Hindlimb muscle (tissue), 1 donor: ENCODE data around the gene CLCN5. TPM values are rescaled to one million over a fixed set of nuclear protein-coding genes. Genes with fewer than 3 reads are reported as not detected.
"Not testable (repeated sequence)": the region's sequence is repeated elsewhere in the genome, so short reads cannot be mapped to it uniquely, and the experiment has no call there.

Source experiments
- DNase-seq: peaks from one replicate; pipeline ENCODE4 v3.0.0-alpha.2; 2013
- polyA plus RNA-seq: library from polyadenylated mRNA; unstranded; fragments of 120-200 nt; gene quantifications from one replicate; pipeline ENCODE4 v1.2.1, GENCODE V29; 2013; ENCODE audit not compliant: insufficient read length

Gene CLCN5
- polyA plus RNA-seq, 1 donor: 108 TPM

DNA sequence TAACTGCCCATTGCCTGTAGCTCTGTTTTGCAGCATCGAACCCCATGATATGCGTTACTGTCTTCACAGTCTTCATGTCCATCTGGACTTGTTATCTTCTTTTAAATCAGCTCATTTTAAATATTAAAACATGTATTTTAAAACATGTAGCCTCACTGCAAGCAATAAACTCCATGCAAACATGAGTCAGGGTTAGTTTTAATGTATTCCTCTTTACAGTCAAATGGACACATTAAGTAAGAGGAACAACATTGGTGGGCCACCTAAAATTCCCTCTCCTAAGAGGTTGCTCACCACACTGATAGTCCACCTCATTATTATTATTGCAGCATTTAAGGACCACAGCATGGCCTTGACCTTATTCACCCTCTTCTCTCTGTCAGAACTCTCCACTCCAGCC lies 74.1 kb downstream of the CLCN5 start:
- no peak for DNase-seq

DNA sequence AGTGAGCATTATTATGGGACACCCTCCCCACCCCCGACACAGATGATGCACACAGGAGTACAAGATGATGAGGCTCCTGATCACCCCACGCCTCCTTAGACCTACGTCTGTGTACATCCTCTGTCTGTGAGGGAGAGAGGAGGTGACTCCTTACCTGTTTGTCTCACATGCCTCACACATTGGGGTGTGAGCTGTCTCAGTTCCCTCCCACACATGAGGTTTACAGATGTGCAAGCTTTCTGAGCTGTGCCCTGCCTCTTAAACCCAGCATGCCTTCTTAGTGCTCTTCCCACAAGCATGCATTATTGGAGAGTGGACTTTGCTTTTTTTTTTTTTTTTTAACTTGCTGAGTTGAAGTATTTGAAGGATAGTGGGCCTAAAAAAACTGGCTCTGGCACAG lies 76.7 kb downstream of the CLCN5 start:
- DNase-seq: no peak

- no peak for DNase-seq
These were observed 78.6 kb downstream of the CLCN5 start for GRCh38 chrX:50000937-50001542.

DNA sequence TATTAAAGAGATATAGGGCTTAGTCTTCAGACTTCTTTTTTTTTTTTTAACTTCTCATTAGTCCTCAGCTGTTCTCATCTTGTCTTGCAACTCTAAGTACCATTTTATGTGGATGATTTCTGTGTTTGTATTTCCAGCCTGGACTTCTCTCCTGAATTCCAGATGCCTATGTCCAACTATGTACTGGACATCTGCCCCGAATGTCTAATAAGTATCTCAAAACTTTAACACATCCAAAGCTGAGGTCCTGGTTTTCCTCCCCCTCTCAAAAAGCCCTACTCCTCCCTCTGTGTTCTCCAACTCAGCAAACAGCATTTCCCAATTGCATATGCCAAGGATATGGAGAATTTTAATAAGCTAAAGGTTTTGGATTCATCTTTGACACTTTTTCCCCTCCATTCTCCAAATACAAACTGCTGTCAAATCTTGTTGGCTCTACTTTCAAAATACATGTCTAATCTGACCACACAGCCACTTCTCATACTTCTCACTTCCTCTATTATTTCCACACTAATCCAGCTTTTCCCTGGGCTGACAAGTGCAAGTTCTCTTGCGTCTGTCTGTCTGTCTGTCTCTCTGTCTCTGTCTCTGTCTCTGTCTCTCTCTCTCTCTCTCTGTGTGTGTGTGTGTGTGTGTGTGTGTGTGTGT lies 79.8 kb downstream of the CLCN5 start:
- no peak for DNase-seq

- no peak for DNase-seq
These were observed 81.1 kb downstream of the CLCN5 start for GRCh38 chrX:50003467-50003866.

GRCh38 chrX:50003927-50004326 lies 81.5 kb downstream of the CLCN5 start:
- DNase-seq: no peak

DNA sequence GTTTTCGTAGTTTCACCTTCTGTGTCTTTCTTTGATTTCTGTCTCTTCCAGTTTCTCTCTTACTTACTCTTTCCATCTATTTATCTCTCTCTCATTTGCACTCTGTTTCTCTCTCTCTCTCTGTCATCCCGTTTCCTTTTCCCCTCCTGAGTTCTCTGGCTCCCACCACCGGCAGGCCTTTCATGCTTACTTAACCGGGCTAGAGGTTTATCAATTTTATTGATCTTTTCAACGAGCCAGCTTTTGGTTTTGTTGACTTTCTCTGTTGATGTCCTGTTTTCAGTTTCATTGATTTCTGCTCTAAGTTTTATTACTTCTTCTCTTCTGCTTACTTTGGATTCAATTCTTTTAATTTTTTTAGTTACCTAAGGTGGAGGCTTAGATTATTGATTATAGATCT lies 103.2 kb downstream of the CLCN5 start:
- DNase-seq: not testable (repeated sequence)

GRCh38 chrX:50035126-50035525 lies 112.7 kb downstream of the CLCN5 start:
- DNase-seq: no peak

GRCh38 chrX:50036426-50036825 lies 114.0 kb downstream of the CLCN5 start:
- peak; percentile 8 for DNase-seq

DNA sequence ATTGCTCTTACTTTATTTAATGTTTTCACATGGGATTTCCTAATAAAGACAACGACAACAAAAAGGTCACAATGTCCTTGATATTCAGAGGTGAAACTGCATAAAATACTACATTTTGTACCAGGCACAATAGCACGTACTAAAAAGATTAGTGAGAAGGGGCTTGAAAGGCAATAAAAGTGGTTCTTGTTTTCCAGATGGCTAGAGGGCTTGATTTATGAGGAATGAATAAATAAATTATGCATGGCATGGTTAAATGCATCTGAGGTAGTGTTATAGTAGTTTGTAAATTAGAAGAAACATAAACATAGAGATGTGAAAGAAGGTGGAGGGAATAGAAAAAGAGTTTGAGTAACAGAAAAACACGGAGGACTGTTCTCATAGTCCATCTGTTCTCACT lies 123.4 kb downstream of the CLCN5 start:
- no peak for DNase-seq

GRCh38 chrX:50049228-50049627 lies 126.8 kb downstream of the CLCN5 start:
- no peak for DNase-seq

DNA sequence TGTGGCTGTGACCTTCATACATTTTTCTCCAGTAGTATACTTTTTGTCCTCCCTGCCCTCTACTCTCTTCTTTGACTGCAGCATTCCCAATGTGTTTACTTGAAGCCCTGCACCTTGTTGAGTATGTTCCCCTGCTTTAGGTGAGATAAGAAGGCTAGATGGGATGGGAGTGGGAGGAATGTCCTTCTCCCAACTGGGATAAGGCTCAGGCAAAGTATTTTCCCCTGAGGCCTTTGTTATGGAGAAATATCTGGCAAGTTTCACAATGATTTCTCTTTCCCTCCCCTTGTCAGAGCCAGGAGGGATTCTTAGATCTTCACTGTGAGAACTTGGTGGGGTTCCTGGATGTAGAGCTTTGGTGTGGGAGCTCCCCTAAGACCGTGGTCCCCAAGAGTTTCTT lies 131.8 kb downstream of the CLCN5 start:
- DNase-seq: no peak

DNA sequence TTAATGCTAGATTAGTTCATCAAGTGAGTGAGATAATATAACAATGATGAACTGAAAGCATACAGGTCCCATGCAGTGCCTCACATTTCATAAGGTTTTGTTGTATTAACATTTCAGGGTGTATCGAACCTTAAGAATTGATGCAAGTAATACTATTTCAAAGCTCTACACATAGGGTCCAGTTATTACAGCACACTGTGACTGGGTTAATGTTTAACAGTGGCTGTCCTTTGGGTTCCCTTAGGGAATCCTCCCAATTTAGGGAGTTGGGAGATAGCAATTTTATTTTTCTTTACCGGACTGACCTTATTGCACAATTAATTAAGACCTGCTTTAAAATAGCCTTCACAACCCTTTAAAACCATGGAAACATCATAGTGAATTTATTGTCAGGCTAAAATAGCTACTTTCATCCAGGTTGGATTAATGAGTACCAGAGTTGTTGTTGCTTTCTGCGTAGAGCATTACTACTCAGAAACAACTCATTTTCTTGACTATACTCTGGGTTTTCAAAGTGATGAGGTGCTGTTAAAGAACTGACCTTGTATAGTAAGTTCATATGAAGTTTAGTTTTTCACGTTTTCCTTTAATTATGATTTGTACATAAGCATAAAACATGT lies 144.0 kb downstream of the CLCN5 start:
- no peak for DNase-seq

GRCh38 chrX:50067435-50068284 lies 145.3 kb downstream of the CLCN5 start:
- DNase-seq: no peak

DNA sequence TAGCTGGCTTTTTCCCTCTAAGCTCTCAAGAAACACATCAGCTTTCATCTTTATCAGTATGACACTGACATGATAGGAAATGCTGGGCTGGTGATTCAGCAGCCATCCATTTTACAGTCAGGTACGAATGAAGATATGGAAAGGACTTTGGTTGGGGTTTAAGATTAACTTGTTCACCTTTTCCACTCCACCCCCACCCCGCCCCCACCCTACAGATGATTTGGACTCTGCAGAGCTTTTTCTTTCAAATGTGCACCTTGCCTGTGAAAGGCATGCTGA lies 145.8 kb downstream of the CLCN5 start:
- DNase-seq: no peak

GRCh38 chrX:50068893-50069292 lies 146.5 kb downstream of the CLCN5 start:
- DNase-seq: no peak

GRCh38 chrX:50071494-50071893 lies 149.1 kb downstream of the CLCN5 start:
- no peak for DNase-seq

DNA sequence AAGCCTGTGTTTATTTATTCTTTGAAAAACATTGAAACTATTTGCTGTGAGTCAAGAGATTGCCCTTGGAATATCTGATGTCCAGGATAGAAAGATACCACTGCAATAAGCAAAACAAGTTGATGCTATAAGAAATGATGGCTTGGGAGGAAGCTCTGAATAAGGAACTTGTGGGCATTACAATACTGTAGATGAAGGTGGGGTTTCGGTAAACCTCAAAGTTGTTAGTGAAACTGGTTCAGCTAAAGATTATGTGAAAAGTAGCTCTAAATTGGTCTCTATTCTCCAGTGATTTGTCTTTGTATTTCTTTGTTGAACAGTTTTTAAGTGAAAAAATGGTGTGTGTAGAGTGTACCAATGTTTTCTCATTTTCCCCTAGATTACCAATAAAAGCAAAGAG lies 149.7 kb downstream of the CLCN5 start:
- no peak for DNase-seq

DNA sequence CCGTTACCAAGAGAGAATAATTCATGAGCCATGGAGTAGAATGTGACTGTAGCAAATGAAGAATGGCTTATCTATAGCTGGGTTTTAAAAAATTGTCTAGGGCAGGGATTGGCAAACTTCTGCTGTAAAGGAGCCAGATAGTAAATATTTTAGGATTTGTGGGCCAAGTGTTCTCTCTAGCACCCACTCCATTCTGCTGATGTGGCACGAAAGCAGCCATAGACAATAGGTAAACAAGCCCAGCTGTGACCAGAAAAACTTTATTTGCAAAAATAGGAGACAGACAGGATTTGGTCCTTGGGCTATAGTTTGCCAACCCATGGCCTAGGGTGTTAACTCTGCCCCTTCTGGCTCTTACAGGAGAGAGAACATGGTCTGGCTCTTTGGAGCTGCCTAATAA lies 151.2 kb downstream of the CLCN5 start:
- no peak for DNase-seq

DNA sequence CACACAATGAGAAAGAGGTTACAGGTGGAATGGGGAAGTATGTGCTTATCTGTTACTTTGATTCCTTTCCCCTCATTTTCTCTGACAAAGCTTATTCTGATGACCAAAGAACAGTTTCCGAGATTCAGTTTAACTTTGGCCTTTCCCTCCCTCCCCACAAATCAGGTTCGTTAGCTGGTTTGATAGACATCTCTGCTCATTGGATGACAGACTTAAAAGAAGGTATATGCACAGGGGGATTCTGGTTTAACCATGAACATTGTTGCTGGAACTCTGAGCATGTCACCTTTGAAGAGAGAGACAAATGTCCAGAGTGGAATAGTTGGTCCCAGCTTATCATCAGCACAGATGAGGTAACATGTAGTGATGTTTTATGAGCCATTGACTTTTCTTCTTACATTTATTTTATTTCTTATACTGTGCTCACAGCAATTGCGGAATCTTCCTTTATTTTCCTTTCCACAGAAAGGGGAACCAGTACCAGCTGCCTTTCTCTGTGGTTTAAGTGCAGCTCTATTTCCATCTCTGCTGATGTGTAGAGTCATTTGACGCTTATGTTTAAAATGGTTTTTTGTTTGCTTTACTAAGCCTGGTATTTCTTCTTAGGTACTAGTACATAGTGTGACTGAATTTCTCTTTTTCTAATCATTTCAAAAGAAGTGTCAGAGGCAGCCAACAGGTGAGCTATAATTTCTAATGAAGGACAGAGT lies 153.4 kb downstream of the CLCN5 start:
- DNase-seq: no peak

DNA sequence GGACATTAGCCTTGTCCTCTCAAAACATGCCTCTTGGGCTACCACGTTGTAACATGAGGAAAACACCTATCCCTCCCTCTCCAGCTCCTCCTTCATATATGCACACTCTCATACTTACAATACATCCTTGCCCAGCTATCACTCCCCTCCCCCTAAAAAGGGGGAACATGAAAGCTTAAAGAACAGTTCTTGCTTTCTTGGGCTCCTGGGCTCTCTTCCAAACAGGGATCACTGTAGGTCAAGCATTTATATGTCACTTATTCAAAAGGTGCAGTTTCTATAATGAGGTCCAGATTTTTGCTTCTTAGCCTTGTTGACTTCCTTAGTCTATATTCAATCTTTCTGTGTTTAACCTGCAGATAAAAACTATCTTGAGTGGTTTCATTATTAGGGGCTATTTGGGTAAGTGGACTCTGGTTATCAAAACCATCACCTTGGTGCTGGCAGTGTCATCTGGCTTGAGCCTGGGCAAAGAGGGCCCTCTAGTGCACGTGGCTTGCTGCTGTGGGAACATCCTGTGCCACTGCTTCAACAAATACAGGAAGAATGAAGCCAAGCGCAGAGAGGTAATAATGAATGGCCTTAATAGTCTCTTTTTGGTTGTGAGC lies 159.0 kb downstream of the CLCN5 start:
- no peak for DNase-seq

DNA sequence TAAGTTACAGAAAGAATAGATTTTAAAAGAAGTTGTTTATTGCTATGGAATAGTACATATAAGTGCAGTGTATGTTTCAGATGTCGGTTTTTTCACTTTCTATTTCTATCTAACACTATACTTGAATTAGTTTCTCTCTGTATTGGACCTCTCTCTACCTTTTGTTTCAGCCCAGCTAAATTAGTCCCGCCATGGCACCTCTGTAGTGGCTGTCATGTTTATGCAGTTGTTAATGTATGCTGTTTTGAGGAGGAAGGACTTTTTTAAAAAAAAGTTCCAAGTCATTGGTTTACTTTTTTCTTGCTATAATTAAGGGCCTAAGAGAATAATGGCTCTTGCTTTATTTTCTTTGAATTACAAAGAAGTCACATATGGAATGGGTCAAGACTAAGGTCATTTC lies 160.3 kb downstream of the CLCN5 start:
- no peak for DNase-seq

DNA sequence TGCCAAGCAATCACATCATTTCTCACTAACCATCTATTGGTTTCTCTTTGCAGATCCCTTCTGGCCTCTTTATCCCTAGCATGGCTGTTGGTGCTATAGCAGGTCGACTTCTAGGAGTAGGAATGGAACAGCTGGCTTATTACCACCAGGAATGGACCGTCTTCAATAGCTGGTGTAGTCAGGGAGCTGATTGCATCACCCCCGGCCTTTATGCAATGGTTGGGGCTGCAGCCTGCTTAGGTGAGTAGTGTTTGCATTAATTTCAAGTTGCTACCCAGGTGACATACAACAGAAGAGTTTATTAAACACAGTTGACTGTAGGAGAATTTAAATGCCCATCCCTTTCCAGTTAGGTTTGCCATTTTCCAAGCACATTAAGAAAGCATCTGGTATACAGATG lies 166.2 kb downstream of the CLCN5 start:
- DNase-seq: no peak
